Lower lobe of right lung (tissue), 2 donors: Measurements from ENCODE around the gene PRRC1. TPM values are rescaled to one million over a fixed set of nuclear protein-coding genes. Genes with fewer than 3 reads are reported as not detected.
A peak's percentile ranks its signal among the peaks of the same experiment; 100 is the strongest.

Experiments
- ATAC-seq, 2 donors: fragments of 200-7000 bp; cut with Tn5 transposase; one replicate each; pipeline ENCODE4 v1.9.1; 2020 to 2022; ENCODE audit warnings: mild to moderate bottlenecking in 2 of 2, moderate library complexity in 2 of 2
- DNase-seq: peaks from one replicate; pipeline ENCODE4 v3.0.0-alpha.2; 2020
- H3K27ac ChIP-seq: fragments of 200-600 bp; one replicate; pipeline ENCODE4 v1.8.0; 2022
- H3K27me3 ChIP-seq: fragments of 200-600 bp; one replicate; pipeline ENCODE4 v1.8.0; 2022; ENCODE audit warnings: low read depth
- H3K36me3 ChIP-seq: fragments of 200-600 bp; one replicate; pipeline ENCODE4 v1.8.0; 2022; ENCODE audit warnings: mild to moderate bottlenecking
- H3K4me1 ChIP-seq: fragments of 200-600 bp; one replicate; pipeline ENCODE4 v1.8.0; 2022
- H3K4me3 ChIP-seq: fragments of 200-600 bp; one replicate; pipeline ENCODE4 v1.8.0; 2022; ENCODE audit warnings: mild to moderate bottlenecking
- H3K9me3 ChIP-seq: fragments of 200-600 bp; one replicate; pipeline ENCODE4 v1.8.0; 2022
- intact Hi-C: fragments of 100-400 bp; cut with DNase I; formaldehyde crosslinking; loops from one replicate; pipeline ENCODE4 v1.11.0; 2022
- total RNA-seq: library from RNA; stranded (reverse); fragmentation: NEBNext Ultra II Directional; extraction: Animal tissue kit (Norgen Biotek cat#: 25700); gene quantifications from one replicate; pipeline ENCODE4 v1.2.1, GENCODE V29; 2021
- TF ChIP-seq, protein P1 (sequence below): fragments of 200-600 bp; IDR thresholded peaks from one replicate; pipeline ENCODE4 v1.8.0; 2022; ENCODE audit warnings: antibody characterized with exemption, mild to moderate bottlenecking
- donor health status: DM: no; HTN: yes; CAD: no; lungs with severe emphysema.

The PRRC1 gene
- total RNA-seq, 1 donor from 2014 or later = 49.7 TPM

DNA sequence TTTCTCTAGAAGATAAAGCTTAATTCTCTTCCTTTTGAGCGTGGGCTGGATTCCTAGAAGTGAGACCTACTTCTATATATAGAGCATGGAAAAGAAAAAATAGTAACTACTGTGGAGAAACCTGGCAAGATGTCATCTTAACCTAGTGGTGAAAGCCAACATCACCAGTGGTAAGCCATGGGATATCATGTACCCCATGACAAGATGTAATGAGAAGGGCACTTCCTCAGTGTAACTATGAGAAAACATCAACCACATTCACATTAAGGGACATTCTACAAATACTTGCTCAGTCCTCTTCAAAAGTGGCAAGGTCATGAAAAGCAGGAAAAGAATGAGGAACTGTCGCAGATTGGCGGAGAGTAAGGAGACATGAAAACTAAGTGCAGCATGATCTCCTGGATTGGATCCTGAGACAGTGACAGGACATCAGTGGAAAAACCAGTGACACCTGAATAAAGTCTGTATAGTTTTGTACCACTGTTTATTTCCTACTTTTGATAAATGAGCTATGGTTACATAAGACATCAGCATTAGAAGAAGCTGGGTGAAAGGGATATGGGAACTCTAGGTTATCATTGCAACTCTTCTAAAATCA is 65.4 kb downstream of the PRRC1 start:
- ATAC-seq (peak in 1 of 2 donors; percentile 32), DNase-seq (no peak)
- H3K4me1 ChIP-seq = no peaks in the 10 kb centered on the region
- H3K9me3 ChIP-seq = no peaks in the 10 kb centered on the region
- H3K27ac ChIP-seq = no peak overlapping the region
- no peaks in the 10 kb centered on the region for H3K36me3 ChIP-seq
- H3K4me3 ChIP-seq = no peak overlapping the region
- intact Hi-C loops = no loop called here
- no peaks in the 10 kb centered on the region for H3K27me3 ChIP-seq
- TF ChIP-seq, protein P1, sequence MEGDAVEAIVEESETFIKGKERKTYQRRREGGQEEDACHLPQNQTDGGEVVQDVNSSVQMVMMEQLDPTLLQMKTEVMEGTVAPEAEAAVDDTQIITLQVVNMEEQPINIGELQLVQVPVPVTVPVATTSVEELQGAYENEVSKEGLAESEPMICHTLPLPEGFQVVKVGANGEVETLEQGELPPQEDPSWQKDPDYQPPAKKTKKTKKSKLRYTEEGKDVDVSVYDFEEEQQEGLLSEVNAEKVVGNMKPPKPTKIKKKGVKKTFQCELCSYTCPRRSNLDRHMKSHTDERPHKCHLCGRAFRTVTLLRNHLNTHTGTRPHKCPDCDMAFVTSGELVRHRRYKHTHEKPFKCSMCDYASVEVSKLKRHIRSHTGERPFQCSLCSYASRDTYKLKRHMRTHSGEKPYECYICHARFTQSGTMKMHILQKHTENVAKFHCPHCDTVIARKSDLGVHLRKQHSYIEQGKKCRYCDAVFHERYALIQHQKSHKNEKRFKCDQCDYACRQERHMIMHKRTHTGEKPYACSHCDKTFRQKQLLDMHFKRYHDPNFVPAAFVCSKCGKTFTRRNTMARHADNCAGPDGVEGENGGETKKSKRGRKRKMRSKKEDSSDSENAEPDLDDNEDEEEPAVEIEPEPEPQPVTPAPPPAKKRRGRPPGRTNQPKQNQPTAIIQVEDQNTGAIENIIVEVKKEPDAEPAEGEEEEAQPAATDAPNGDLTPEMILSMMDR = no peak

DNA sequence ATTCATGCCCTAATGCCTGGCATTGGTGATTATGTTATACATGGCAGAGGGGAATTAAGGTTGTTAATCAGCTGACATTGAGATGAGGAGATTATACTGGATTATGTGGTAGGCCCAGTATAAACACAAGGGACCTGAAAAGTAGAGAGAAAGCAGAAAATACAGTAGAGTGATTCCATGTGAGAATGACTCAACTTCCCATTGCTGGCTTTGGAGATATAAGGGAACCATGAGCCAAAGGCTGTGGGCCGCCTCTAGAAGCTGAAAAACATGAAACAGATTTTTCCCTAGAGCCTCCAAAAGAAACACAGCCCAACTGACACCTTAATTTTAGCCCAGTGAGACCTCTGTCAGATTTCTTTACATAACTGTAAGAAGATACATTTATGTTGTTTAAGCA is 66.4 kb downstream of the PRRC1 start:
- Histone ChIP-seq H3K4me3 (no peak overlapping the region), H3K27ac (no peak overlapping the region), H3K9me3 (no peaks in the 10 kb centered on the region), H3K36me3 (no peaks in the 10 kb centered on the region), H3K4me1 (no peaks in the 10 kb centered on the region), H3K27me3 (no peaks in the 10 kb centered on the region)
- intact Hi-C loops = no loop called here
- ATAC-seq (no peak), DNase-seq (no peak)
- TF ChIP-seq, protein P1 = no peak

DNA sequence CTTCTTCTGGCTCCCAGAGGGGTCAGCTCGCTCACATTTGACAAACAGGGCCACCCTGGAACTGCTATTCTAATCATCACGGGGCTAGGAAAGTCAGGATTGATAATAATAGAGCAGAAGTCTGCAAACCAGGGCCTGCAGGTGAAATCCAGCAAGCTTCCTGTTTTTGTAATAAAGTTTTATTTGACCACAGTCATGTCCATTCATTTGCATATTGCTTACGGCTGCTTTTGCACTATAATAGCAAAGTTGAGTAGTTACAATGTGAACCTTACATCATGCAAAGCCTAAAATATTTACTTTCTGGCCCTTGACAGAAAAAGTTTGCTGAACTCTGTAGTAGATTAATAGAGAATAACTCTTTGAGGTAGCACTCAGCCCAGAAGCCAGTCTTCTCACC is 68.2 kb downstream of the PRRC1 start:
- DNase-seq = no peak
- intact Hi-C loops = no loop called here
- TF ChIP-seq, protein P1 = no peak
- peaks cover 4% of the 10 kb centered on the region for H3K4me1 ChIP-seq
- no peak overlapping the region for H3K4me3 ChIP-seq
- no peaks in the 10 kb centered on the region for H3K36me3 ChIP-seq
- no peak for ATAC-seq
- no peak overlapping the region for H3K27ac ChIP-seq
- no peaks in the 10 kb centered on the region for H3K9me3 ChIP-seq
- H3K27me3 ChIP-seq = no peaks in the 10 kb centered on the region

DNA sequence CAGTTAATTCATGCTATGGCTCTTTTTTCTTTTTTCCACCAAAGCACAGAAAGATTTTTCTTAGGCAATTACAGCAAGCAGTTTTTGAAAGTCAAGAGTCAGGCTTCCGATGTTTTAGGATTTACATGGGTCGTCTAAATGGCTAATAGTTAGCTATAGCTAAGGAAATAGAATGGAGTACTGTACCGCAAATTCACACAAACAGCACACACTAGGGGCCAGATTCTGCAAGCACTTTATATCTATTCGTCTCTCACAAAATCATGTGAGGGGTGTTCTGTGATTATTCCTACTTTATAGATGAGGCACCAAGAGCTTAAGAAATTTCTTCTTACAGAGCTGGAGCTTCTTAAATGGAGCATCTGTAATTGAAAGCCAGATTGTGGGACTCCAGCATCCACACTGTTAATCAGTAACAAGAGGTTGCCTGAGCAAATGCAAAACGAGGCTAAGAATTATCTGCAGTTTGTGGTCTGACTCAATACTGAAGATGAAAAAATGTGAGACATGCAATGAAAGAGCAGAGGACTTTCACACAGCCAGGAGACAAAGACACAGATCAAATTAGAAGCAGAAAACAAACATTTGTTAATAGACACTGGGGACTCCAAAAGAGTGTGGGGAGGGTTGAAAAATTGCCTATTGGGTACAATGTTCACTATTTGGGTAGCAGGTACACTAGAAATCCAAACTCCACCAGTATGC is 68.8 kb downstream of the PRRC1 start:
- no peak overlapping the region for H3K27ac ChIP-seq
- H3K27me3 ChIP-seq = no peaks in the 10 kb centered on the region
- intact Hi-C loops = no loop called here
- peaks cover 4% of the 10 kb centered on the region for H3K4me1 ChIP-seq
- ATAC-seq (no peak), DNase-seq (no peak)
- no peaks in the 10 kb centered on the region for H3K36me3 ChIP-seq
- H3K4me3 ChIP-seq = no peak overlapping the region
- TF ChIP-seq, protein P1 = no peak
- no peaks in the 10 kb centered on the region for H3K9me3 ChIP-seq

DNA sequence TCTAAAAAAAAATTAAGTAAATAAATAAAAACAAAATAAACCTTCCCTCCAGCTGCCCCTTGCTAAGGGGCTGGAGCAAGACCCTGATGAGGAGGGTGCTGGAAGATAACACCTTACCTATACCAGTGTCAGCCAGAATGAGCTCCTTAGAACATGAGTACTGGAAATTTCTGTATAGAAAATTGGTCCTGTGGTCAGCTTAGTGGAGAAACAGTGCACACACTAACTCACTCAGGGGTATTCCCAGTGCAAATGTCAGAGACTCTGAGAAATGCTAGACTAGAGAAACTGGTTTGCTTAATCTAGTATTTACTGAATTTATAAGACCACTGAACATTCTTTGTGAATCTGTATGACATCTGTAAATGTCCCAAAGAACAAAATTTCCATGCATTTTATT is 69.4 kb downstream of the PRRC1 start:
- no peak for ATAC-seq
- Histone ChIP-seq H3K4me1 (peaks cover 4% of the 10 kb centered on the region), H3K27ac (no peak overlapping the region), H3K4me3 (no peak overlapping the region), H3K9me3 (no peaks in the 10 kb centered on the region), H3K27me3 (no peaks in the 10 kb centered on the region), H3K36me3 (no peaks in the 10 kb centered on the region)
- intact Hi-C loops = no loop called here
- DNase-seq = no peak
- TF ChIP-seq, protein P1 = no peak
